NCI-H1930 (cell line): Measurements from ENCODE around the gene PROCA1.
A peak's percentile ranks its signal among the peaks of the same experiment; 100 is the strongest.
"Not testable (repeated sequence)": the region's sequence is repeated elsewhere in the genome, so short reads cannot be mapped to it uniquely, and the experiment has no call there.

Source experiments
- DNase-seq, 2 experiments: peaks; one replicate each; lab custom pipeline; 2025; lab: John Stamatoyannopoulos, UW

PROCA1 gene

DNA sequence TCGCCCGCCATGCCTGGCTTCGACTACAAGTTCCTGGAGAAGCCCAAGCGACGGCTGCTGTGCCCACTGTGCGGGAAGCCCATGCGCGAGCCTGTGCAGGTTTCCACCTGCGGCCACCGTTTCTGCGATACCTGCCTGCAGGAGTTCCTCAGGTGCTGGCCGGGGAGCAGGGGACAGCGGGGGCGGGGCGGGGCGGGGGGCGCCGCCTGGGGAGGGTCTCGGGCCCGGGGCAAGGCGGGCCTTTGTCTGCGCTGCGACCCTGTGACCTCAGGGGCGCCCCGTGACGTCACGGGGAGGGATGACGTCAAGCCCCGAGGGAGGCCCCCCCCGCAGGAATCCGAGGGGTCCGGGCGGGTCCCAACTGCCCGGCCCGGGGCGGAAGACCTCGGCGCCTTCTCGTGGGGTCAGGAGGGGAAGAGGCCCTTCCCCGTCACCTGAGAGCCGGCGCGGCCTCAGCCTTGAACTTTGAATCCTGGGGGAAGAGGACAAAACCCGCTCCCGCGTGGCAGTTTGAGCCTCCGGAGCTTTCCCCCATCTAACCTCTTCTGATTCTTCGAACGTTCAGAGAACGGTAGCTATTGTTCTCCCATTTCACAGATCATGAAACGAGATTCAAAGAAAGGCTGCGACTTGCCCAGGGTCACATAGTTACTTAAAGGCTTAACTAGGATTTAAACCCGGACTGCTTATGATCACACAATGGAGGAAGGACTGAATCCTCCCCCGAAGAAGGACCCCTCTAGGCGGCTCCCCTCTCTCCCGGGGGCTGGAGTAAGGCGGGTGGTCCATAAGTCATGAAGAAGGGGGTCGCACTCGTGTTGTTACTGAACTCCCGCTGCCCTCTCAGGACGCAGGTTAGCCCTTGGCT lies 32.6 kb upstream of the PROCA1 start:
- DNase-seq = peak; percentile 36 to 43

- DNase-seq = peak; percentile 70 to 81
These were observed 31.8 kb upstream of the PROCA1 start, which contains the start of gene TRAF4 for GRCh38 chr17:28743243-28744103. TSS of gene TRAF4 (plus strand) at chr17:28744011. CDS start at chr17:28744113, 102 bp downstream.

- no peak for DNase-seq
These were observed 30.0 kb upstream of the PROCA1 start for GRCh38 chr17:28741358-28742349.

DNA sequence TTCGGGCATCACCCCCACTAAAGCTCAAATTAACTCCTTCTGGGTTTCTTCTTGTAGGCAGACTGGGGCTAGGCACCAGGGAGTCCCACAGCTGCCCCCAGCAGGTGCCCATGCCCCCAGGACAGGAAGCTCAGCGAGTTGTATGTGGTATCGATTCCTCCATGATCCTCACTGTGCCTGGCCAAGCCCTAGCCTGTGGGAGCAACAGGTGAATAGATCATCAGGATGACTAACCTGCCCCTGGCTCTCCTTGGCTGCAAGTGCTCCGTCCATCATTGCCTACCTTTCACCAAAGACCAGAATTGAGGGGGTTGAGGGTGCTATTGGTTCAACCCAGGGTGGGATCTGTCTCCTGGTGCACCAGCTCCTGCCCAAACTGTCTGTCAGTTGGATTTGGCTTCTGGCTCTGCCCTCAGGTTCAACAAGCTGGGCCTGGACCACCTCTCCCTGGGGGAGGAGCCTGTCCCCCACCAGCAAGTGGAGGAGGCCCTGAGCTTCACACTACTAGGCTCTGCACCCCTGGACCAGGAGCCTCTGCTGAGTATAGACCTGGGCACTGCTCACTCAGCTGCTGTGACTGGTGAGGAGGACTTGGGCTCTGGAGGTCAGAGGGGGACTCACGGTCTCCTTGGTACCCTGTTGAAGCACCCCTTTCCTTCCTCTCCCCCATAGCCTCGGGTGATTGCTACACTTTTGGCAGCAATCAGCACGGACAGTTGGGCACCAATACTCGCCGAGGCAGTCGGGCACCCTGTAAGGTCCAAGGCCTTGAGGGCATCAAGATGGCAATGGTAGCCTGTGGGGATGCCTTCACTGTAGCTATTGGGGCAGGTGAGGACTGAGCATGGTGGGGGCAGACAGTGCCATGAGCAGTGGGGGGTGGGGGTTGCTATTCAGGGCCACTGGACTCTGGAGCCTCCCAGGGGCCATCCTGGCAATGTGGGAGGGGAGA lies 29.0 kb upstream of the PROCA1 start:
- DNase-seq = no peak

DNA sequence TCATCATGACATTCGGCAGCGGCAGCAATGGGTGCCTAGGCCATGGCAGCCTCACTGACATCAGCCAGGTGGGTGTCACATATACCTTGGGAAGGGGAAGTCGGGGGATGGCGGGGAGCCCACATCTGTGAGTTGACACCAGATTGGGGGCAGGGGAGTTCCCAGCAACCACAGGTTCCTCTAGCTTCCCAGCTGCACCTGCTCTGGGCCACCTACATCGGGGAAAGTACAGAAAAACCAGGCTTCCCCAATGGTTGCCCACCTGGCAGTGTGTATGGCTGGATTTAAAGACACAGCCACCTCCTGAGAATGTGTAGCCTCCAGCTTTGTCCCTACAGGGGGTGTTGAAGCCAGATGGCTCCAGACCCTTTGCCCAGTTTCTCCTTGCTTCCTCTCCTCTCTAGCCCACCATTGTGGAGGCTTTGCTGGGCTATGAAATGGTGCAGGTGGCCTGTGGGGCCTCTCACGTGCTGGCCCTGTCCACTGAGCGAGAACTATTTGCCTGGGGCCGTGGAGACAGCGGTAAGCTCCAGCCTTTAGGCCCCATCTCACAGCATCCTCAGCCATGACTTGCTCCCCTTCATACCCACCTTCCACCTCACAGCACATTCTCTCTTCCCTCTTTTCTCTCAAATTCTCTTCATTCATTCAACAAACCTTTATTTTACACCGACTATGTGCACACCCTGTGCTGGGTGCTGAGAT lies 27.1 kb upstream of the PROCA1 start:
- DNase-seq = no peak

- DNase-seq = no peak
These were observed 26.3 kb upstream of the PROCA1 start for GRCh38 chr17:28737770-28738679.

- DNase-seq = no peak
These were observed 25.6 kb upstream of the PROCA1 start for GRCh38 chr17:28737316-28737715.

DNA sequence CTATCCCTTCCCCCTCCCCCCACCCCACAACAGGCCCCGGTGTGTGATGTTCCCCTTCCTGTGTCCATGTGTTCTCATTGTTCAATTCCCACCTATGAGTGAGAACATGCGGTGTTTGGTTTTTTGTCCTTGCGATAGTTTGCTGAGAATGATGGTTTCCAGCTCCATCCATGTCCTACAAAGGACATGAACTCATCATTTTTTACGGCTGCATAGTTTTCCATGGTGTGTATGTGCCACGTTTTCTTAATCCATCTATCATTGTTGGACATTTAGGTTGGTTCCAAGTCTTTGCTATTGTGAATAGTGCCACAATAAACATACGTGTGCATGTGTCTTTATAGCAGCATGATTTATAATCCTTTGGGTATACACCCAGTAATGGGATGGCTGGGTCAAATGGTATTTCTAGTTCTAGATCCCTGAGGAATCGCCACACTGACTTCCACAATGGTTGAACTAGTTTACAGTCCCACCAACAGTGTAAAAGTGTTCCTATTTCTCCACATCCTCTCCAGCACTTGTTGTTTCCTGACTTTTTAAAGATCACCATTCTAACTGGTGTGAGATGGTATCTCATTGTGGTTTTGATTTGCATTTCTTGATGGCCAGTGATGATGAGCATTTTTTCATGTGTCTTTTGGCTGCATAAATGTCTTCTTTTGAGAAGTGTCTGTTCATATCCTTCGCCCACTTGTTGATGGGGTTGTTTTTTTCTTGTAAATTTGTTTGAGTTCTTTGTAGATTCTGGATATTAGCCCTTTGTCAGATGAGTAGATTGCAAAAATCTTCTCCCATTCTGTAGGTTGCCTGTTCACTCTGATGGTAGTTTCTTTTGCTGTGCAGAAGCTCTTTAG lies 24.5 kb upstream of the PROCA1 start:
- DNase-seq = not testable (repeated sequence)

DNA sequence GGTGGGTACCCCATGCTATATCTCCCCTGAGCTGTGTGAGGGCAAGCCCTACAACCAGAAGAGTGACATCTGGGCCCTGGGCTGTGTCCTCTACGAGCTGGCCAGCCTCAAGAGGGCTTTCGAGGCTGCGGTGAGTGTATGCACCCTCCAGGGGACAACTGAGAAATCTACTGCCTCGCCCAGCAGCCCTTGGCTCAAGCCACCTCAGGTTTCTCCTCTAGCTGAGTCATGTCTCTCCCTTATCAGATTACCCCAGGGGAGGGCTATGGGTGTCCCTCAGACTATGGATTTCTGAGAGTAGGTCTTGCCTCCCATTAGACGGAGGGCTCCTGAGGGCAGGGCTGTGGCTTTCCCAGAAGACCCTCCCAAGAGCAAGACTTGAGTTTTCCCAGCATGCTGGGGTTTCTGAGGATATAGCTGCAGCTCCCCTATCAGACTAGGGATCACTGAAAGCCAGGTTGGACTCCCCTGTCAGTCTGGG lies 23.6 kb upstream of the PROCA1 start:
- DNase-seq = no peak

- no peak for DNase-seq
These were observed 23.1 kb upstream of the PROCA1 start for GRCh38 chr17:28734712-28735241.

GRCh38 chr17:28733346-28733745 lies 21.7 kb upstream of the PROCA1 start:
- DNase-seq = no peak

- no peak for DNase-seq
These were observed 18.3 kb upstream of the PROCA1 start for GRCh38 chr17:28729950-28730330.

GRCh38 chr17:28728364-28729200 lies 16.9 kb upstream of the PROCA1 start, which contains the start of gene NEK8:
TSS of gene NEK8 (plus strand) at chr17:28728788. CDS start at chr17:28728814, 26 bp downstream.
- peak; percentile 86 for DNase-seq

DNA sequence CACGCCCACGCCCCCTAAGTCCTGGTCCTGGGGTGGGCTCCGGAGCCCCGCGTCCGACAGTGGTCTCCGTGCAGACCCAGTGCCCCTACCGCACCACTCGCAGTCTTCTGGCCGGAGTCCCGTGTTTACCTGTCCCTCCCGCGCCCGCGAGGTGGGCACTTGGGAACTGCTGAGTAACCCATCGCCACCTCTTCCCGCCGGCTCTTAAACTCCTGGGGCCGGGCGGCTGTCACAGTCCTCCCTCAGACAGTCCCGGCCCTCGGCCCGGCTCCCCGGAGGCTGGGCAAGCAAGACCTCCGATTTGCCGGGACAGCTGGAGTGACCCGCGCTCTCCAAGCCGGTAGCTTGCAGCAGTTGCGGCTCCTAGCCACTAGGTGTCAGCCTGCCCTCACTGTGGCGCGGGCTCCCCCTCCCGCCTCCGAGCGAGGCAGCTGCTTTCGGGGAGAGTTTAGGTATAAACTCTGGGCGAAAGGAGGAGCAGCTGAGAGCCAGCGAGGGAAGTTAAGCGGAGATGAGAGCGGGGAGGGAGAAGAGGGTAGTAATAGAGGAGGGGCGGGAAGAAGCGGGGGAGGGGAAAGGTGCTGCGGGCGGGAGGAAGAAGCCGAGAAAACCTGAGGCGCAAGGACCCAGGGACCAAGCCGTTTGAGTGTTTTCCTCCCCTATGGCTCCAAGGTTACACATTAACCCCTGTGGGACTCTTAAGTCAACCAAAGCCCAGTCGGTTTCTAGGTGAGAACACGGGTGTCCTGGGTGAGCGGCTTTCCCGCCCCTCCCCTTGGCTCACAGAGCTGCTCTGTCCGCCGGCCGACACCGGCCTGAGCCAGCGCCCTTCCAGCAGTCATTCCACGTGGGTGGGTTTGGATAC lies 15.2 kb upstream of the PROCA1 start:
- DNase-seq = peak; percentile 86 to 95

GRCh38 chr17:28726226-28726626 lies 14.5 kb upstream of the PROCA1 start, which contains the start of gene TLCD1:
TSS of gene TLCD1 (minus strand) at chr17:28726233. CDS start at chr17:28726097, 136 bp downstream.
- peak; percentile 59 to 74 for DNase-seq
